GM23338 (cell line): Measurements from ENCODE around the gene CCDC106. TPM values are rescaled to one million over a fixed set of nuclear protein-coding genes. Genes with fewer than 3 reads are reported as not detected.
A peak's percentile ranks its signal among the peaks of the same experiment; 100 is the strongest.

Experiments used
- ATAC-seq: fragments of 200-7000 bp; cut with Tn5 transposase; 3 replicates; pipeline ENCODE4 v1.9.1; 2020
- DNase-seq: peaks from one replicate; pipeline ENCODE4 v3.0.0-alpha.2; 2015; ENCODE audit warnings: low spot score
- H2AFZ ChIP-seq: fragments of 200-600 bp; sonication (generic); 2 replicates; pipeline ENCODE4 v1.8.0; 2016; ENCODE audit warnings: antibody characterized with exemption, mild to moderate bottlenecking, moderate library complexity
- H3F3A ChIP-seq: fragments of 200-600 bp; sonication (generic); replicated peaks from 2 replicates; pipeline ENCODE4 v1.8.0; 2017; ENCODE audit warnings: antibody characterized with exemption, mixed run types, low read depth
- H3K27ac ChIP-seq: fragments of 200-600 bp; sonication (generic); 2 replicates; pipeline ENCODE4 v1.6.1; 2016; ENCODE audit warnings: low read depth
- H3K27me3 ChIP-seq: fragments of 200-600 bp; sonication (generic); 2 replicates; pipeline ENCODE4 v1.8.0; 2016; ENCODE audit warnings: mild to moderate bottlenecking, mixed run types, moderate library complexity; ENCODE audit not compliant: insufficient read depth
- H3K36me3 ChIP-seq: fragments of 200-600 bp; sonication (generic); 2 replicates; pipeline ENCODE4 v1.8.0; 2016; ENCODE audit warnings: mild to moderate bottlenecking; ENCODE audit not compliant: insufficient read depth
- H3K4me1 ChIP-seq: fragments of 200-600 bp; sonication (generic); 2 replicates; pipeline ENCODE4 v1.8.0; 2016; ENCODE audit warnings: mild to moderate bottlenecking, moderate library complexity; ENCODE audit not compliant: insufficient read depth
- H3K4me2 ChIP-seq: fragments of 200-600 bp; sonication (generic); 2 replicates; pipeline ENCODE4 v1.7.1; 2017; ENCODE audit warnings: mixed run types
- H3K4me3 ChIP-seq: fragments of 200-600 bp; sonication (generic); 2 replicates; pipeline ENCODE4 v1.6.1; 2016; ENCODE audit warnings: mixed run types
- H3K79me2 ChIP-seq: fragments of 200-600 bp; sonication (generic); replicated peaks from 2 replicates; pipeline ENCODE4 v1.8.0; 2017; ENCODE audit warnings: mild to moderate bottlenecking; ENCODE audit not compliant: insufficient read depth
- H3K9me2 ChIP-seq: fragments of 200-600 bp; sonication (generic); 2 replicates; pipeline ENCODE4 v1.8.0; 2017; ENCODE audit not compliant: insufficient read depth
- H4K20me1 ChIP-seq: fragments of 200-600 bp; sonication (generic); replicated peaks from 2 replicates; pipeline ENCODE4 v1.8.0; 2017; ENCODE audit warnings: mild to moderate bottlenecking; ENCODE audit not compliant: insufficient read depth
- H3K27ac Mint-ChIP-seq: 2 replicates; pipeline ENCODE4 v1.8.0; 2020; ENCODE audit warnings: inconsistent platforms, mild to moderate bottlenecking, moderate library complexity, mixed read lengths
- H3K27me3 Mint-ChIP-seq: 3 replicates; pipeline ENCODE4 v1.8.0; 2022; ENCODE audit warnings: low read depth, mild to moderate bottlenecking, moderate library complexity, mixed read lengths, inconsistent platforms; ENCODE audit not compliant: insufficient read depth, poor library complexity
- H3K36me3 Mint-ChIP-seq: 3 replicates; pipeline ENCODE4 v1.8.0; 2021; ENCODE audit warnings: low read depth, mild to moderate bottlenecking, inconsistent platforms, moderate library complexity, mixed read lengths
- H3K4me1 Mint-ChIP-seq: 3 replicates; pipeline ENCODE4 v1.8.0; 2020; ENCODE audit warnings: mild to moderate bottlenecking, inconsistent platforms, mixed read lengths
- H3K4me3 Mint-ChIP-seq: 3 replicates; pipeline ENCODE4 v1.8.0; 2021; ENCODE audit warnings: moderate library complexity, mild to moderate bottlenecking, inconsistent platforms, mixed read lengths
- H3K9me3 Mint-ChIP-seq: 3 replicates; pipeline ENCODE4 v1.8.0; 2020; ENCODE audit warnings: moderate library complexity, mild to moderate bottlenecking, inconsistent platforms, mixed read lengths
- CREB1 ChIP-seq: fragments of 250-450 bp; sonication (Bioruptor Pico); IDR thresholded peaks from 2 replicates; pipeline ENCODE4 v1.5.0; 2020; ENCODE audit warnings: low read depth, mild to moderate bottlenecking, moderate library complexity
- EZH2 ChIP-seq: fragments of 200-600 bp; sonication (generic); IDR thresholded peaks from one replicate; pipeline ENCODE4 v1.8.0; 2017; ENCODE audit warnings: antibody characterized with exemption, mild to moderate bottlenecking, low read depth; ENCODE audit not compliant: unreplicated experiment
- EZH2phosphoT487 ChIP-seq: fragments of 200-600 bp; sonication (generic); IDR thresholded peaks from one replicate; pipeline ENCODE4 v1.8.1; 2018; ENCODE audit warnings: antibody characterized with exemption; ENCODE audit not compliant: unreplicated experiment
- JUNB ChIP-seq: IDR thresholded peaks from one replicate; pipeline ENCODE4 v1.6.1; 2016; ENCODE audit warnings: antibody characterized with exemption; ENCODE audit not compliant: unreplicated experiment
- NANOG ChIP-seq: IDR thresholded peaks from 2 replicates; pipeline ENCODE4 v1.6.1; 2016; ENCODE audit warnings: antibody characterized with exemption, borderline replicate concordance
- POLR2AphosphoS5 ChIP-seq: IDR thresholded peaks from 2 replicates; pipeline ENCODE4 v1.6.1; 2016; ENCODE audit warnings: antibody characterized with exemption, low read depth
- STAT1 ChIP-seq: IDR thresholded peaks from one replicate; pipeline ENCODE4 v1.6.1; 2016; ENCODE audit warnings: antibody characterized with exemption; ENCODE audit not compliant: unreplicated experiment
- ZNF114 ChIP-seq: fragments of 250-450 bp; sonication (Bioruptor Pico); IDR thresholded peaks from 2 replicates; pipeline ENCODE4 v1.5.0; 2020; ENCODE audit warnings: mild to moderate bottlenecking, moderate library complexity
- ZNF331 ChIP-seq: fragments of 250-450 bp; sonication (Bioruptor Pico); IDR thresholded peaks from 2 replicates; pipeline ENCODE4 v1.5.0; 2020; ENCODE audit warnings: low read depth, mild to moderate bottlenecking, moderate library complexity
- polyA plus RNA-seq: library from polyadenylated mRNA; unstranded; fragments of >200 nt; fragmentation: Nextera tagmentation; extraction: Ambion mirVana; gene quantifications from 2 replicates; pipeline ENCODE4 v1.2.1, GENCODE V29; 2016
- total RNA-seq: library from RNA; depleted of rRNA; stranded (reverse); fragments of >200 nt; shearing (Covaris generic); gene quantifications from 2 replicates; pipeline ENCODE4 v1.2.3, GENCODE V29; 2014
- TF ChIP-seq, protein P1 (sequence below): fragments of 250-450 bp; sonication (Bioruptor Pico); IDR thresholded peaks from 2 replicates; pipeline ENCODE4 v1.5.0; 2020; ENCODE audit warnings: mild to moderate bottlenecking, moderate library complexity
- TF ChIP-seq, protein P2 (sequence below), 2 experiments: fragments of 200-600 bp in 1 of 2; sonication (generic) in 1 of 2; conservative IDR thresholded peaks; 2 replicates each; pipeline versions ENCODE4 v1.5.1 to v1.6.1; 2016 to 2017; ENCODE audit warnings: antibody characterized with exemption in 2 of 2, low read depth in 2 of 2, mild to moderate bottlenecking in 2 of 2, moderate library complexity in 1 of 2
- TF ChIP-seq, protein P3 (sequence below): IDR thresholded peaks from 2 replicates; pipeline ENCODE4 v1.6.1; 2016; ENCODE audit warnings: antibody characterized with exemption
- TF ChIP-seq, protein P4 (sequence below): IDR thresholded peaks from one replicate; pipeline ENCODE4 v1.6.1; 2018; ENCODE audit warnings: antibody characterized with exemption; ENCODE audit not compliant: unreplicated experiment

CCDC106 gene
- total and polyA plus RNA-seq, 2 experiments from 2014 or later: 12.0 to 17.6 TPM

DNA sequence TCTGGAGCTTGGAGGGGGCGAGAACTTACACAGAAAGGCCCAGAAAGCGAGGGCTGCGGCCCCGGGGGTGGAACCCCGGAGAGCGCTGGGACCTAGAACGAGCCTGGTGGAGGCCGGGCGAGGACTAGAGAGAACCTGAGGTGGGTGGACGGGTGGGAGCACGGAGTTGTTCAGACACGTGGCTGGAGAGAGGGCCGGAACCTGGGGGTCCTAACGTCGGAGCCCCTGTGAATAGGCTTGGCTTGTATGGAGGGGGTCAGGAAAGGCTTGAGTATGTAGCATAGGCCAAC lies 4.2 kb upstream of the CCDC106 start:
- no peak overlapping the region for H3K27ac ChIP-seq
- H3K4me3 ChIP-seq: peak overlapping the region; percentile 89
- ATAC-seq: no peak
- peaks cover 37% of the 10 kb centered on the region for H3K79me2 ChIP-seq
- peak overlapping the region; percentile 97 for H3K27ac Mint-ChIP-seq
- no peaks in the 10 kb centered on the region for H3K36me3 ChIP-seq
- H3K4me3 Mint-ChIP-seq: peak overlapping the region; percentile 84
- peaks cover 44% of the 10 kb centered on the region for H3K36me3 Mint-ChIP-seq
- no peaks in the 10 kb centered on the region; the same call in 1 of the 2 replicates for H3K4me1 ChIP-seq
- 0 out of 2 replicates have a peak, but pooled peaks cover 3% of the 10 kb centered on the region for H3K9me2 ChIP-seq
- H3K9me3 Mint-ChIP-seq: peaks cover 8% of the 10 kb centered on the region
- peaks cover 41% of the 10 kb centered on the region for H3K27me3 Mint-ChIP-seq
- peak overlapping the region; percentile 96 for H3K4me2 ChIP-seq
- no peaks in the 10 kb centered on the region for H4K20me1 ChIP-seq
- H3K4me1 Mint-ChIP-seq: peaks cover 25% of the 10 kb centered on the region
- no peaks in the 10 kb centered on the region for H3K27me3 ChIP-seq
- DNase-seq: no peak
- TF ChIP-seq CREB1 (CRISPR knock-in tag) (no peak), EZH2 (no peak), ZNF331 (CRISPR knock-in tag) (no peak), STAT1 (no peak), NANOG (no peak), EZH2phosphoT487 (no peak), JUNB (no peak), POLR2AphosphoS5 (no peak), ZNF114 (no peak)
- TF ChIP-seq, protein P1, sequence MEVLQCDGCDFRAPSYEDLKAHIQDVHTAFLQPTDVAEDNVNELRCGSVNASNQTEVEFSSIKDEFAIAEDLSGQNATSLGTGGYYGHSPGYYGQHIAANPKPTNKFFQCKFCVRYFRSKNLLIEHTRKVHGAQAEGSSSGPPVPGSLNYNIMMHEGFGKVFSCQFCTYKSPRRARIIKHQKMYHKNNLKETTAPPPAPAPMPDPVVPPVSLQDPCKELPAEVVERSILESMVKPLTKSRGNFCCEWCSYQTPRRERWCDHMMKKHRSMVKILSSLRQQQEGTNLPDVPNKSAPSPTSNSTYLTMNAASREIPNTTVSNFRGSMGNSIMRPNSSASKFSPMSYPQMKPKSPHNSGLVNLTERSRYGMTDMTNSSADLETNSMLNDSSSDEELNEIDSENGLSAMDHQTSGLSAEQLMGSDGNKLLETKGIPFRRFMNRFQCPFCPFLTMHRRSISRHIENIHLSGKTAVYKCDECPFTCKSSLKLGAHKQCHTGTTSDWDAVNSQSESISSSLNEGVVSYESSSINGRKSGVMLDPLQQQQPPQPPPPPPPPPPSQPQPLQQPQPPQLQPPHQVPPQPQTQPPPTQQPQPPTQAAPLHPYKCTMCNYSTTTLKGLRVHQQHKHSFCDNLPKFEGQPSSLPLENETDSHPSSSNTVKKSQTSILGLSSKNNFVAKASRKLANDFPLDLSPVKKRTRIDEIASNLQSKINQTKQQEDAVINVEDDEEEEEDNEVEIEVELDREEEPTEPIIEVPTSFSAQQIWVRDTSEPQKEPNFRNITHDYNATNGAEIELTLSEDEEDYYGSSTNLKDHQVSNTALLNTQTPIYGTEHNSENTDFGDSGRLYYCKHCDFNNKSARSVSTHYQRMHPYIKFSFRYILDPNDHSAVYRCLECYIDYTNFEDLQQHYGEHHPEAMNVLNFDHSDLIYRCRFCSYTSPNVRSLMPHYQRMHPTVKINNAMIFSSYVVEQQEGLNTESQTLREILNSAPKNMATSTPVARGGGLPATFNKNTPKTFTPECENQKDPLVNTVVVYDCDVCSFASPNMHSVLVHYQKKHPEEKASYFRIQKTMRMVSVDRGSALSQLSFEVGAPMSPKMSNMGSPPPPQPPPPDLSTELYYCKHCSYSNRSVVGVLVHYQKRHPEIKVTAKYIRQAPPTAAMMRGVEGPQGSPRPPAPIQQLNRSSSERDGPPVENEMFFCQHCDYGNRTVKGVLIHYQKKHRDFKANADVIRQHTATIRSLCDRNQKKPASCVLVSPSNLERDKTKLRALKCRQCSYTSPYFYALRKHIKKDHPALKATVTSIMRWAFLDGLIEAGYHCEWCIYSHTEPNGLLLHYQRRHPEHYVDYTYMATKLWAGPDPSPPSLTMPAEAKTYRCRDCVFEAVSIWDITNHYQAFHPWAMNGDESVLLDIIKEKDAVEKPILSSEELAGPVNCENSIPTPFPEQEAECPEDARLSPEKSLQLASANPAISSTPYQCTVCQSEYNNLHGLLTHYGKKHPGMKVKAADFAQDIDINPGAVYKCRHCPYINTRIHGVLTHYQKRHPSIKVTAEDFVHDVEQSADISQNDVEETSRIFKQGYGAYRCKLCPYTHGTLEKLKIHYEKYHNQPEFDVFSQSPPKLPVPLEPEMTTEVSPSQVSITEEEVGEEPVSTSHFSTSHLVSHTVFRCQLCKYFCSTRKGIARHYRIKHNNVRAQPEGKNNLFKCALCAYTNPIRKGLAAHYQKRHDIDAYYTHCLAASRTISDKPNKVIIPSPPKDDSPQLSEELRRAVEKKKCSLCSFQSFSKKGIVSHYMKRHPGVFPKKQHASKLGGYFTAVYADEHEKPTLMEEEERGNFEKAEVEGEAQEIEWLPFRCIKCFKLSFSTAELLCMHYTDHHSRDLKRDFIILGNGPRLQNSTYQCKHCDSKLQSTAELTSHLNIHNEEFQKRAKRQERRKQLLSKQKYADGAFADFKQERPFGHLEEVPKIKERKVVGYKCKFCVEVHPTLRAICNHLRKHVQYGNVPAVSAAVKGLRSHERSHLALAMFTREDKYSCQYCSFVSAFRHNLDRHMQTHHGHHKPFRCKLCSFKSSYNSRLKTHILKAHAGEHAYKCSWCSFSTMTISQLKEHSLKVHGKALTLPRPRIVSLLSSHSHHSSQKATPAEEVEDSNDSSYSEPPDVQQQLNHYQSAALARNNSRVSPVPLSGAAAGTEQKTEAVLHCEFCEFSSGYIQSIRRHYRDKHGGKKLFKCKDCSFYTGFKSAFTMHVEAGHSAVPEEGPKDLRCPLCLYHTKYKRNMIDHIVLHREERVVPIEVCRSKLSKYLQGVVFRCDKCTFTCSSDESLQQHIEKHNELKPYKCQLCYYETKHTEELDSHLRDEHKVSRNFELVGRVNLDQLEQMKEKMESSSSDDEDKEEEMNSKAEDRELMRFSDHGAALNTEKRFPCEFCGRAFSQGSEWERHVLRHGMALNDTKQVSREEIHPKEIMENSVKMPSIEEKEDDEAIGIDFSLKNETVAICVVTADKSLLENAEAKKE: no peak
- TF ChIP-seq, protein P2, sequence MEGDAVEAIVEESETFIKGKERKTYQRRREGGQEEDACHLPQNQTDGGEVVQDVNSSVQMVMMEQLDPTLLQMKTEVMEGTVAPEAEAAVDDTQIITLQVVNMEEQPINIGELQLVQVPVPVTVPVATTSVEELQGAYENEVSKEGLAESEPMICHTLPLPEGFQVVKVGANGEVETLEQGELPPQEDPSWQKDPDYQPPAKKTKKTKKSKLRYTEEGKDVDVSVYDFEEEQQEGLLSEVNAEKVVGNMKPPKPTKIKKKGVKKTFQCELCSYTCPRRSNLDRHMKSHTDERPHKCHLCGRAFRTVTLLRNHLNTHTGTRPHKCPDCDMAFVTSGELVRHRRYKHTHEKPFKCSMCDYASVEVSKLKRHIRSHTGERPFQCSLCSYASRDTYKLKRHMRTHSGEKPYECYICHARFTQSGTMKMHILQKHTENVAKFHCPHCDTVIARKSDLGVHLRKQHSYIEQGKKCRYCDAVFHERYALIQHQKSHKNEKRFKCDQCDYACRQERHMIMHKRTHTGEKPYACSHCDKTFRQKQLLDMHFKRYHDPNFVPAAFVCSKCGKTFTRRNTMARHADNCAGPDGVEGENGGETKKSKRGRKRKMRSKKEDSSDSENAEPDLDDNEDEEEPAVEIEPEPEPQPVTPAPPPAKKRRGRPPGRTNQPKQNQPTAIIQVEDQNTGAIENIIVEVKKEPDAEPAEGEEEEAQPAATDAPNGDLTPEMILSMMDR (conservative IDR thresholded peaks at IDR 0.05; ENCODE audit: low read depth in 2 of 2): no peak
- TF ChIP-seq, protein P3, sequence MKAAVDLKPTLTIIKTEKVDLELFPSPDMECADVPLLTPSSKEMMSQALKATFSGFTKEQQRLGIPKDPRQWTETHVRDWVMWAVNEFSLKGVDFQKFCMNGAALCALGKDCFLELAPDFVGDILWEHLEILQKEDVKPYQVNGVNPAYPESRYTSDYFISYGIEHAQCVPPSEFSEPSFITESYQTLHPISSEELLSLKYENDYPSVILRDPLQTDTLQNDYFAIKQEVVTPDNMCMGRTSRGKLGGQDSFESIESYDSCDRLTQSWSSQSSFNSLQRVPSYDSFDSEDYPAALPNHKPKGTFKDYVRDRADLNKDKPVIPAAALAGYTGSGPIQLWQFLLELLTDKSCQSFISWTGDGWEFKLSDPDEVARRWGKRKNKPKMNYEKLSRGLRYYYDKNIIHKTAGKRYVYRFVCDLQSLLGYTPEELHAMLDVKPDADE: no peak
- TF ChIP-seq, protein P4, sequence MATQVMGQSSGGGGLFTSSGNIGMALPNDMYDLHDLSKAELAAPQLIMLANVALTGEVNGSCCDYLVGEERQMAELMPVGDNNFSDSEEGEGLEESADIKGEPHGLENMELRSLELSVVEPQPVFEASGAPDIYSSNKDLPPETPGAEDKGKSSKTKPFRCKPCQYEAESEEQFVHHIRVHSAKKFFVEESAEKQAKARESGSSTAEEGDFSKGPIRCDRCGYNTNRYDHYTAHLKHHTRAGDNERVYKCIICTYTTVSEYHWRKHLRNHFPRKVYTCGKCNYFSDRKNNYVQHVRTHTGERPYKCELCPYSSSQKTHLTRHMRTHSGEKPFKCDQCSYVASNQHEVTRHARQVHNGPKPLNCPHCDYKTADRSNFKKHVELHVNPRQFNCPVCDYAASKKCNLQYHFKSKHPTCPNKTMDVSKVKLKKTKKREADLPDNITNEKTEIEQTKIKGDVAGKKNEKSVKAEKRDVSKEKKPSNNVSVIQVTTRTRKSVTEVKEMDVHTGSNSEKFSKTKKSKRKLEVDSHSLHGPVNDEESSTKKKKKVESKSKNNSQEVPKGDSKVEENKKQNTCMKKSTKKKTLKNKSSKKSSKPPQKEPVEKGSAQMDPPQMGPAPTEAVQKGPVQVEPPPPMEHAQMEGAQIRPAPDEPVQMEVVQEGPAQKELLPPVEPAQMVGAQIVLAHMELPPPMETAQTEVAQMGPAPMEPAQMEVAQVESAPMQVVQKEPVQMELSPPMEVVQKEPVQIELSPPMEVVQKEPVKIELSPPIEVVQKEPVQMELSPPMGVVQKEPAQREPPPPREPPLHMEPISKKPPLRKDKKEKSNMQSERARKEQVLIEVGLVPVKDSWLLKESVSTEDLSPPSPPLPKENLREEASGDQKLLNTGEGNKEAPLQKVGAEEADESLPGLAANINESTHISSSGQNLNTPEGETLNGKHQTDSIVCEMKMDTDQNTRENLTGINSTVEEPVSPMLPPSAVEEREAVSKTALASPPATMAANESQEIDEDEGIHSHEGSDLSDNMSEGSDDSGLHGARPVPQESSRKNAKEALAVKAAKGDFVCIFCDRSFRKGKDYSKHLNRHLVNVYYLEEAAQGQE: no peak
- no peak overlapping the region for H2AFZ ChIP-seq
- peaks cover 35% of the 10 kb centered on the region for H3F3A ChIP-seq
